Activated T-helper 17 cell treated with anti-CD3 and anti-CD28 coated beads, Interleukin-2, amount 50 U/mL, for 72 hours (primary cell): Measurements from ENCODE around the gene CD81. TPM values are rescaled to one million over a fixed set of nuclear protein-coding genes. Genes with fewer than 3 reads are reported as not detected.
"Not testable (repeated sequence)": the region's sequence is repeated elsewhere in the genome, so short reads cannot be mapped to it uniquely, and the experiment has no call there.

ENCODE experiments used
- ATAC-seq: fragments of 150-1000 bp; cut with Tn5 transposase; replicated peaks from 2 replicates; pipeline ENCODE4 v1.10.0; 2021; ENCODE audit warnings: mild to moderate bottlenecking, moderate library complexity
- H3K27ac Mint-ChIP-seq: one replicate; pipeline ENCODE4 v1.8.0; 2022; ENCODE audit warnings: mixed read lengths
- H3K27me3 Mint-ChIP-seq: one replicate; pipeline ENCODE4 v1.8.0; 2022; ENCODE audit warnings: mixed read lengths
- H3K36me3 Mint-ChIP-seq: one replicate; pipeline ENCODE4 v1.8.0; 2022; ENCODE audit warnings: low read depth, mild to moderate bottlenecking, mixed read lengths
- H3K4me1 Mint-ChIP-seq: one replicate; pipeline ENCODE4 v1.8.0; 2022; ENCODE audit warnings: mixed read lengths
- H3K4me3 Mint-ChIP-seq: one replicate; pipeline ENCODE4 v1.8.0; 2022; ENCODE audit warnings: mild to moderate bottlenecking, mixed read lengths
- H3K9me3 Mint-ChIP-seq: one replicate; pipeline ENCODE4 v1.8.0; 2022; ENCODE audit warnings: mixed read lengths
- total RNA-seq, 2 donors: library from RNA; stranded (reverse); gene quantifications; one replicate each; pipeline ENCODE4 v1.2.3, GENCODE V29; 2022

Gene CD81
- total RNA-seq, 2 donors from 2014 or later = 147 to 170 TPM

GRCh38 chr11:2363577-2364370 lies 13.3 kb upstream of the CD81 start:
- no peak for ATAC-seq
- Mint-ChIP-seq H3K36me3 (no peaks in the 10 kb centered on the region), H3K4me1 (peaks cover 7% of the 10 kb centered on the region), H3K4me3 (no peak overlapping the region), H3K9me3 (no peaks in the 10 kb centered on the region), H3K27ac (no peak overlapping the region), H3K27me3 (no peaks in the 10 kb centered on the region)

- H3K4me3 Mint-ChIP-seq, H3K27ac Mint-ChIP-seq, ATAC-seq, H3K36me3 Mint-ChIP-seq, H3K4me1 Mint-ChIP-seq, H3K9me3 Mint-ChIP-seq, H3K27me3 Mint-ChIP-seq: not testable (repeated sequence)
Observed at GRCh38 chr11:2364386-2364785, 12.7 kb upstream of the CD81 start.

GRCh38 chr11:2365571-2366210 lies 11.4 kb upstream of the CD81 start:
- peaks cover 7% of the 10 kb centered on the region for H3K4me1 Mint-ChIP-seq
- no peaks in the 10 kb centered on the region for H3K9me3 Mint-ChIP-seq
- no peak overlapping the region for H3K27ac Mint-ChIP-seq
- no peak for ATAC-seq
- no peaks in the 10 kb centered on the region for H3K36me3 Mint-ChIP-seq
- no peak overlapping the region for H3K4me3 Mint-ChIP-seq
- H3K27me3 Mint-ChIP-seq = no peaks in the 10 kb centered on the region

GRCh38 chr11:2366276-2366675 lies 10.8 kb upstream of the CD81 start:
- Mint-ChIP-seq H3K27ac (no peak overlapping the region), H3K36me3 (no peaks in the 10 kb centered on the region), H3K4me1 (peaks cover 7% of the 10 kb centered on the region), H3K4me3 (no peak overlapping the region), H3K9me3 (no peaks in the 10 kb centered on the region), H3K27me3 (no peaks in the 10 kb centered on the region)
- ATAC-seq = no peak

- Mint-ChIP-seq H3K4me3 (no peak overlapping the region), H3K4me1 (peaks cover 7% of the 10 kb centered on the region), H3K27ac (no peak overlapping the region), H3K36me3 (no peaks in the 10 kb centered on the region), H3K9me3 (no peaks in the 10 kb centered on the region), H3K27me3 (no peaks in the 10 kb centered on the region)
- no peak for ATAC-seq
Observed at GRCh38 chr11:2366733-2367132, 10.4 kb upstream of the CD81 start.

- Mint-ChIP-seq H3K4me1 (peaks cover under 1% of the 10 kb centered on the region), H3K27me3 (no peaks in the 10 kb centered on the region), H3K4me3 (no peak overlapping the region), H3K27ac (no peak overlapping the region), H3K36me3 (no peaks in the 10 kb centered on the region), H3K9me3 (no peaks in the 10 kb centered on the region)
- ATAC-seq = no peak
Observed at GRCh38 chr11:2367266-2368160, 9.6 kb upstream of the CD81 start.

- Mint-ChIP-seq H3K4me1 (no peaks in the 10 kb centered on the region), H3K9me3 (no peaks in the 10 kb centered on the region), H3K4me3 (no peak overlapping the region), H3K36me3 (no peaks in the 10 kb centered on the region), H3K27me3 (no peaks in the 10 kb centered on the region), H3K27ac (no peak overlapping the region)
- ATAC-seq = no peak
Observed at GRCh38 chr11:2368178-2368850, 8.8 kb upstream of the CD81 start.

- H3K9me3 Mint-ChIP-seq = no peaks in the 10 kb centered on the region
- no peaks in the 10 kb centered on the region for H3K27me3 Mint-ChIP-seq
- no peak for ATAC-seq
- H3K4me1 Mint-ChIP-seq = no peaks in the 10 kb centered on the region
- H3K36me3 Mint-ChIP-seq = no peaks in the 10 kb centered on the region
- H3K4me3 Mint-ChIP-seq = no peak overlapping the region
- no peak overlapping the region for H3K27ac Mint-ChIP-seq
Observed at GRCh38 chr11:2368851-2369180, 8.3 kb upstream of the CD81 start.

- Mint-ChIP-seq H3K27me3 (no peaks in the 10 kb centered on the region), H3K36me3 (no peaks in the 10 kb centered on the region), H3K27ac (no peak overlapping the region), H3K4me1 (no peaks in the 10 kb centered on the region), H3K4me3 (no peak overlapping the region), H3K9me3 (no peaks in the 10 kb centered on the region)
- ATAC-seq = no peak
Observed at GRCh38 chr11:2369320-2369719, 7.8 kb upstream of the CD81 start.

- H3K27ac Mint-ChIP-seq = no peak overlapping the region
- no peak for ATAC-seq
- no peaks in the 10 kb centered on the region for H3K9me3 Mint-ChIP-seq
- H3K36me3 Mint-ChIP-seq = no peaks in the 10 kb centered on the region
- no peaks in the 10 kb centered on the region for H3K27me3 Mint-ChIP-seq
- no peaks in the 10 kb centered on the region for H3K4me1 Mint-ChIP-seq
- no peak overlapping the region for H3K4me3 Mint-ChIP-seq
Observed at GRCh38 chr11:2369896-2370295, 7.2 kb upstream of the CD81 start.

GRCh38 chr11:2374456-2375201 lies 2.5 kb upstream of the CD81 start:
- Mint-ChIP-seq H3K27me3 (no peaks in the 10 kb centered on the region), H3K9me3 (no peaks in the 10 kb centered on the region), H3K36me3 (peaks cover 10% of the 10 kb centered on the region), H3K4me1 (no peaks in the 10 kb centered on the region), H3K27ac (no peak overlapping the region), H3K4me3 (no peak overlapping the region)
- no peak for ATAC-seq

GRCh38 chr11:2375341-2375853 lies 1.7 kb upstream of the CD81 start:
- Mint-ChIP-seq H3K36me3 (peaks cover 10% of the 10 kb centered on the region), H3K27me3 (no peaks in the 10 kb centered on the region), H3K9me3 (no peaks in the 10 kb centered on the region), H3K4me3 (no peak overlapping the region), H3K4me1 (no peaks in the 10 kb centered on the region), H3K27ac (no peak overlapping the region)
- ATAC-seq = no peak

GRCh38 chr11:2375964-2376551 lies 1.1 kb upstream of the CD81 start:
- H3K27ac Mint-ChIP-seq = no peak overlapping the region
- H3K9me3 Mint-ChIP-seq = no peaks in the 10 kb centered on the region
- no peaks in the 10 kb centered on the region for H3K4me1 Mint-ChIP-seq
- H3K36me3 Mint-ChIP-seq = peaks cover 10% of the 10 kb centered on the region
- no peaks in the 10 kb centered on the region for H3K27me3 Mint-ChIP-seq
- ATAC-seq = no peak
- peak overlapping the region; percentile 38 for H3K4me3 Mint-ChIP-seq
